Measurements from ENCODE around the gene HDAC4. TPM values are rescaled to one million over a fixed set of nuclear protein-coding genes. Genes with fewer than 3 reads are reported as not detected.

HDAC4 gene
- total RNA-seq, 4 donors from 2014 or later, result 68.0 to 123 (median 86.5) TPM

DNA sequence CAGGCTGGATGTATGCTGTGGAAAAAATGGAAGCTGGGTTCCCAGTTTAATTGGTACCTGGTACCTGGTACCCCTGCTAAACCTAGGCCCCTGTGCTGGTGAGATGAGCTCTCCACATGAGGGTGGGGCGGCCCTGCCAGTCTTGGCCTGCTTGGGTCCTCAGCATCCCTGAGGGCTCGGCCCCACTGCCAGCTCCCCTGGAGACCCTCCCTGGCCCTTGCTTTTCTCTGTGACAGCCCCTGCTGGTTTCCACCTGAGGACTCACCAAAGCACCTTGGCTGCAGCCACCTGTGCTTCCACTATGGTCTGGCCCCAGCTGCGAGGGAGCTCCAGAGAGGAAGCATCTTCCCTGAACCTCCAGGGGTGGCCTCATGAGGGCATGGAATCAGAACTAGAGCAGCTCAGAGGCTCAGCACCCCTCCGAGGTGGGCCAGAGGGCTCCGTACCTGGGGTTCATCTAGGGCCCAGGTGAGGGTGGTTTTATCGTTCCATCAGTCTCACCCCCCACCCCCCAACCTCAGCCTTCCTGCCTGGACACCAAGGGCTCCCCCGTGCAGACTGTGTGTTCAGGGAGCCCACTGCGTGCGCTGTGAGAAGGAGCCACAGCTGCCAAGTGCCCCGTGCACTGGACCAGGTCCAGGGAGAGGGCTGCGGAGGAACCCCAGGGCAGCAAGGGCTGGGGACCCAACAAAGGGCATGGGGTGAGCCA is 23.7 kb upstream of the HDAC4 start:
- H3K36me3 ChIP-seq, result no peaks in the 10 kb centered on the region
- no peaks in the 10 kb centered on the region for H3K27me3 ChIP-seq
- H3K4me3 ChIP-seq, result no peak overlapping the region
- TF ChIP-seq POLR2A (IDR thresholded peaks at IDR 0.05), result no peak
- WGBS, 2 donors, result 72 to 74% methylated on average over 9 to 11 of the region's 11 CpGs
- peaks cover 0 to 10% (median 3%) of the 10 kb centered on the region in 4 donors for H3K4me1 ChIP-seq
- no peak for DNase-seq (ENCODE audit: low spot score in 2 of 2)
- H3K9me3 ChIP-seq, result no peaks in the 10 kb centered on the region
- H3K27ac ChIP-seq, result peak overlapping the region; percentile 1 to 84 (median 39)

DNA sequence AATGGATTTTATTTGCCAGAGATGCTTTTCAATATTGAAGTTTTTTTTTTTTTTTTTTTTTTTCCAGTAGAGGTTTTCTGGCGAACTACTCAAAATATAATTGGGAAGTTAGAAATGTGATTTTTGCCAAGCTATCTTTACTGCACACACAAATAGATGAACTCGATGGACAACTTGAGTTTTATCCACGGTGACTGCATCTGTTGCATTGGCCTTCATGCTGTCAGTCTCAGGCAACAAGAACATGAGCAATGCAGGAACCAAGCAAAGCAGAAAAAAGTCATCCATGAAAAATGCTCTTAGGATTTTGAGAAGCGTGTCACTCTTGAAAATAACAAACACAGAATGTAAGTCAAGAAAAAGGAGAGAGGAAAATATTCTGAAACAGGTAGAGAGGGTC is 22.7 kb upstream of the HDAC4 start:
- Histone ChIP-seq H3K27ac (no peak overlapping the region), H3K4me3 (no peak overlapping the region), H3K4me1 (peaks cover 0 to 18% (median 3%) of the 10 kb centered on the region in 4 donors), H3K36me3 (no peaks in the 10 kb centered on the region), H3K9me3 (no peaks in the 10 kb centered on the region), H3K27me3 (no peaks in the 10 kb centered on the region)
- WGBS, 2 donors, result 84% methylated on average over 4 of the region's 4 CpGs
- no peak for DNase-seq (ENCODE audit: low spot score in 2 of 2)
- TF ChIP-seq, protein P1, sequence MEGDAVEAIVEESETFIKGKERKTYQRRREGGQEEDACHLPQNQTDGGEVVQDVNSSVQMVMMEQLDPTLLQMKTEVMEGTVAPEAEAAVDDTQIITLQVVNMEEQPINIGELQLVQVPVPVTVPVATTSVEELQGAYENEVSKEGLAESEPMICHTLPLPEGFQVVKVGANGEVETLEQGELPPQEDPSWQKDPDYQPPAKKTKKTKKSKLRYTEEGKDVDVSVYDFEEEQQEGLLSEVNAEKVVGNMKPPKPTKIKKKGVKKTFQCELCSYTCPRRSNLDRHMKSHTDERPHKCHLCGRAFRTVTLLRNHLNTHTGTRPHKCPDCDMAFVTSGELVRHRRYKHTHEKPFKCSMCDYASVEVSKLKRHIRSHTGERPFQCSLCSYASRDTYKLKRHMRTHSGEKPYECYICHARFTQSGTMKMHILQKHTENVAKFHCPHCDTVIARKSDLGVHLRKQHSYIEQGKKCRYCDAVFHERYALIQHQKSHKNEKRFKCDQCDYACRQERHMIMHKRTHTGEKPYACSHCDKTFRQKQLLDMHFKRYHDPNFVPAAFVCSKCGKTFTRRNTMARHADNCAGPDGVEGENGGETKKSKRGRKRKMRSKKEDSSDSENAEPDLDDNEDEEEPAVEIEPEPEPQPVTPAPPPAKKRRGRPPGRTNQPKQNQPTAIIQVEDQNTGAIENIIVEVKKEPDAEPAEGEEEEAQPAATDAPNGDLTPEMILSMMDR (IDR thresholded peaks at IDR 0.05), result no peak
- no peak for TF ChIP-seq EP300 (IDR thresholded peaks at IDR 0.05)
- TF ChIP-seq POLR2A (IDR thresholded peaks at IDR 0.05), result no peak

DNA sequence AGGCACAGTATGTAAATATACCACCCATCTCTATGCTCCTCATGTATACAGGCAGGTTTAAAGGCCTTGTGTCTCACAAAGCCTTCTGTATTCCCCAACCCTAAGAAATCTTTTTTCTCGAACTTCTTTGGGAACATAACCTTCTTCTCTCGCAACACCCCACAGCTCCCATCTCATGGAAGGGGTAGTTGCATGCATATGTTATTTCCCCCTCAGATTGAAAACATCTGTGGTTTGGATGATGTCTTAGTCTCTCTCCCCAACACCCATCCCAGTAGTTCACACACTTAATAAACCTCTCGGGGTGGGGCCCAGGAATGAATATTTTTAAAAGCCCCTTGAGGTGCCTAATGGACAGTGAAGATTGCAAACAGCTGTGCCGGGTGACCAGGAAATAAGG is 21.0 kb upstream of the HDAC4 start:
- Histone ChIP-seq H3K4me3 (no peak overlapping the region), H3K4me1 (peaks cover 0 to 18% (median 3%) of the 10 kb centered on the region in 4 donors), H3K27me3 (no peaks in the 10 kb centered on the region), H3K9me3 (no peaks in the 10 kb centered on the region), H3K36me3 (no peaks in the 10 kb centered on the region), H3K27ac (no peak overlapping the region)
- no peak for DNase-seq (ENCODE audit: low spot score in 2 of 2)
- 65 to 77% methylated on average over 4 of the region's 4 CpGs for WGBS, 2 donors
- TF ChIP-seq EP300 (IDR thresholded peaks at IDR 0.05) (no peak), POLR2A (IDR thresholded peaks at IDR 0.05) (no peak)
- TF ChIP-seq, protein P1 (IDR thresholded peaks at IDR 0.05), result no peak

DNA sequence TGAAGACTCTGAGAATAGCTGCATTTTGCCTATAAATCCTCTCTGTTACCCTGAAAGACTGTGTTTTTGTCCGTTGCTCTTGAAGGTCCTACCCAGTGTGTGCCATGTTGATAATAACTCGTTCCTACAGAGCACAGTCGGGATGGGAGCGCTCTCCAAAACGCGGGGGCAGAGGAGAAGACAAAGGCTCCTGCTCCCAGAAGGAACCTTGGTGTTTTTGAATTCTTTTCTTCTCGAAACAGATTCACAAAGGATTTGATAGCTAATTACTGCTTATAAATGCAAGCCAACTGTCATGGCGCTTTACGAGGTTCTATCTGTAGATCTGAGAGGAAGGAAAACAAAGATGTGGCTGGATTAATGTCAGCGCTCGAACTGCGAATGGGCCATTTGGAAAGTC is 19.3 kb upstream of the HDAC4 start:
- H3K4me3 ChIP-seq, result no peak overlapping the region
- H3K27ac ChIP-seq, result no peak overlapping the region
- H3K4me1 ChIP-seq, result peaks cover 0 to 16% (median 3%) of the 10 kb centered on the region in 4 donors
- no peaks in the 10 kb centered on the region for H3K9me3 ChIP-seq
- H3K36me3 ChIP-seq, result no peaks in the 10 kb centered on the region
- H3K27me3 ChIP-seq, result no peaks in the 10 kb centered on the region
- no peak for TF ChIP-seq EP300 (IDR thresholded peaks at IDR 0.05)
- no peak for TF ChIP-seq POLR2A (IDR thresholded peaks at IDR 0.05)
- TF ChIP-seq, protein P1 (IDR thresholded peaks at IDR 0.05), result no peak
- no peak for DNase-seq (ENCODE audit: low spot score in 2 of 2)
- WGBS, 2 donors, result 68 to 77% methylated on average over 12 of the region's 12 CpGs

DNA sequence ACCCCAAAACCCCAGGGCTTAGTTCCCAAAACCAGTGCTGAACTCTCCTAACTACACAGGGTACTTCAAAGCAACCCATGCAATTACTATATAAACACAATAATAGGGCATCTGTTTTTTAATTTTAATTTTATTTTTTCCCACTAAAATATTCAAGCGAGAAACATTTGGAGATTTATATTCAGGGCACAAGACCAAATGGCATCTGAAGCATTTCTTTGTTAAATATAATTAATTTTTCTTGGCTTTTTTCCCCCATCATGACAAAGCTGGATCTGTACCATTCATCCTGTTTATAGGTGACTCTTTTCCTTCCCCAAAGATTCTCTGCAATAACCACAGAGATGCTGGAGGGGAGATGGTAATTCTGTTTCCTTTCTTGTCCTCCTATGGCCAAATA is 18.1 kb upstream of the HDAC4 start:
- Histone ChIP-seq H3K4me1 (peaks cover 0 to 9% (median 0%) of the 10 kb centered on the region in 4 donors), H3K36me3 (no peaks in the 10 kb centered on the region), H3K27ac (no peak overlapping the region), H3K9me3 (no peaks in the 10 kb centered on the region), H3K27me3 (no peaks in the 10 kb centered on the region), H3K4me3 (no peak overlapping the region)
- TF ChIP-seq EP300 (IDR thresholded peaks at IDR 0.05), result no peak
- TF ChIP-seq, protein P1 (IDR thresholded peaks at IDR 0.05), result no peak
- no peak for TF ChIP-seq POLR2A (IDR thresholded peaks at IDR 0.05)
- DNase-seq (ENCODE audit: low spot score in 2 of 2), result no peak
- WGBS, 2 donors, result 38 to 39% methylated on average over 1 of the region's 1 CpG

Measured in tibial nerve (tissue), 4 donors.